ENCODE measurements around the gene MAN1B1. TPM values are rescaled to one million over a fixed set of nuclear protein-coding genes. Genes with fewer than 3 reads are reported as not detected.

The MAN1B1 gene
- total and polyA plus RNA-seq, 2 of the 8 experiments (the other 6 are each of a cell fraction or from before 2014, with no cell fraction given) = 33.7 to 36.3 TPM

DNA sequence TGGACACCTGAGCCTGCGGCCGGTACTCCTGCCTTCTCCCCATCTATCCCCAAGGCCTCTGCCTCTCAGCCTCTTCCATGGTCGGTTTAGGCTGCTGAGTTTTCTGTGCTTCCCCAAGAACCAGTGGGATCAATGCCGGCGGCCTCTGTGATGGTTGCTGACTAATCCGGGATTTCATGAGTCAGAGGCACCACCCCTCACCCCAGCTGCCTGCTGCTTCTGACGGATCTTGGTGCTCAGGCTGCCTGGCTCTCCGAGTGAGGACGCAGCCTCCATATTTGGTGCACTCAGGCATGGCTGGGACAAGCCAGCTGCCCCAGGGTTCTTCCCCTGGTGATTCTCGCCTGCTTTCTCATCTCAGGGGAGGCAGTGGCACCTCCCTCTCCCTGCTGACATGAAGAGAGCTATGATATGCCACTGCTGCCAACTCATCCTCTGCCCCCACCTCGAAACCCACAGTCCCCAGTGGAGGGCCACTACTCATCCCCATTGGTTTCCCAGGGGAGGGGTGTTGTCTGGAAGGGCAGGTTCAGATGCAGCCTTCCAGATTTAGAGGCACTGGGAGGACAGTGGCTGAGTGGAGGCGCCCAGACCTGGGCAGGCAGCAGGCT is 3.3 kb upstream of the MAN1B1 start:
- Histone ChIP-seq H4K8ac (ENCODE audit: extremely low read depth, insufficient read depth, low read length) (no peak overlapping the region), H3K18ac (ENCODE audit: extremely low read depth, low read length) (no peak overlapping the region), H3K14ac (ENCODE audit: insufficient read length) (no peak overlapping the region), H2AK5ac (ENCODE audit: low read depth, low read length) (no peak overlapping the region), H3K23me2 (ENCODE audit: low read depth, low read length) (peaks cover 17% of the 10 kb centered on the region; the same call in 1 of the 2 replicates), H3K9me3 (ENCODE audit: insufficient read depth in 2 of 2, low read depth in 1 of 2, low read length in 1 of 2) (no peaks in the 10 kb centered on the region), H4K20me1 (replicated peaks in 1 of 2; ENCODE audit: control insufficient read depth in 1 of 2, insufficient read depth in 2 of 2, low read length in 2 of 2) (peaks cover 0 to 7% of the 10 kb centered on the region in 2 experiments), H2BK5ac (ENCODE audit: low read depth, low read length) (no peak overlapping the region), H3K79me2 (ENCODE audit: control insufficient read depth in 1 of 2, insufficient read depth in 2 of 2, low read length in 2 of 2) (no peaks in the 10 kb centered on the region), H3K27me3 (replicated peaks in 1 of 4; ENCODE audit: control insufficient read depth in 3 of 4, extremely low read depth in 1 of 4, insufficient read depth in 3 of 4, low read length in 3 of 4) (peaks cover 8 to 33% (median 19%) of the 10 kb centered on the region in 4 experiments), H3K9ac (replicated peaks in 1 of 4; ENCODE audit: extremely low read depth in 1 of 4, low read depth in 3 of 4, low read length in 3 of 4) (no peak overlapping the region), H3K56ac (replicated peaks; ENCODE audit: insufficient read length, low read depth, low read length) (no peak overlapping the region), H2AFZ (ENCODE audit: low read length) (no peak overlapping the region), H3K23ac (ENCODE audit: insufficient read length) (no peak overlapping the region), H3K4me2 (ENCODE audit: insufficient read depth in 1 of 2, low read depth in 2 of 2, low read length in 2 of 2) (no peak overlapping the region), H2BK120ac (replicated peaks; ENCODE audit: low read depth, low read length) (no peak overlapping the region), H3K36me3 (ENCODE audit: control insufficient read depth in 2 of 4, insufficient read depth in 4 of 4, low read length in 3 of 4) (no peaks in the 10 kb centered on the region), H3K4me3 (ENCODE audit: extremely low read depth in 1 of 4, insufficient read depth in 2 of 4, low read depth in 3 of 4, low read length in 4 of 4) (no peak overlapping the region), H2BK15ac (ENCODE audit: low read length) (no peak overlapping the region), H3K4ac (replicated peaks; ENCODE audit: insufficient read length, low read depth, low read length) (no peak overlapping the region), H2BK20ac (ENCODE audit: low read length) (no peak overlapping the region), H2BK12ac (ENCODE audit: low read depth, low read length) (no peak overlapping the region), H4K5ac (ENCODE audit: insufficient read length, low read depth, low read length) (no peak overlapping the region), H4K91ac (replicated peaks; ENCODE audit: insufficient read length, low read length) (no peak overlapping the region), H3K4me1 (replicated peaks in 1 of 4; ENCODE audit: control insufficient read depth in 3 of 4, insufficient read depth in 4 of 4, low read length in 3 of 4) (peaks cover 0 to 18% (median 8%) of the 10 kb centered on the region in 4 experiments; a peak in 6 of 7 replicates), H3K79me1 (ENCODE audit: low read depth, low read length) (no peaks in the 10 kb centered on the region), H3K27ac (ENCODE audit: low read depth, low read length) (no peak overlapping the region)
- TF ChIP-seq BACH1 (IDR thresholded peaks at IDR 0.05; ENCODE audit: low read length) (peak; percentile 92), MAFK (IDR thresholded peaks at IDR 0.05; ENCODE audit: low read depth, low read length) (peak; percentile 68; the same call in 1 of the 2 replicates), JUND (IDR thresholded peaks at IDR 0.05; ENCODE audit: low read length) (no peak)
- ChIA-PET POLR2A (ENCODE audit: partially characterized antibody) (interaction anchor here (0.7 to 1.2 kb wide), 2 partner anchors 13 to 65 kb away, joined by 3 read pairs; partner anchors contain the start of gene SAPCD2), CTCF (ENCODE audit: partially characterized antibody) (interaction anchor here (0.8 to 2.2 kb wide), 11 partner anchors 9 to 153 kb away, joined by 3 to 13 read pairs (median 4); partner anchors contain the start of gene TMEM210)
- WGBS, 2 experiments (ENCODE audit: extremely low coverage in 1 of 2, insufficient coverage in 1 of 2, insufficient read length in 1 of 2, insufficient replicate concordance in 2 of 2, low coverage in 1 of 2, low lambda C conversion rate in 2 of 2, missing lambda C conversion rate in 1 of 2) = 77% methylated on average over 11 of the region's 12 CpGs; no CpG with 5 or more reads in 1 of the 2 experiments
- no peak for FAIRE-seq
- no peak for DNase-seq (ENCODE audit: low read depth in 1 of 2, low spot score in 2 of 2)
